CD4-positive, CD25-positive, alpha-beta regulatory T cell (primary cell): ENCODE data around the gene ARHGEF6. TPM values are rescaled to one million over a fixed set of nuclear protein-coding genes. Genes with fewer than 3 reads are reported as not detected.
"Not testable (repeated sequence)": the region's sequence is repeated elsewhere in the genome, so short reads cannot be mapped to it uniquely, and the experiment has no call there.

Experiments
- ATAC-seq, 2 donors: fragments of 150-1000 bp; cut with Tn5 transposase; one replicate each; pipeline ENCODE4 v1.10.0; 2021; ENCODE audit warnings: low read depth in 2 of 2, moderate number of reproducible peaks in 2 of 2, moderate library complexity in 1 of 2
- DNase-seq, 3 donors: peaks; one replicate each; pipeline versions ENCODE4 v3.0.0 to v3.0.0-alpha.2; 2012 to 2022; ENCODE audit warnings: mixed read lengths in 1 of 3
- H3K27ac ChIP-seq: one replicate; pipeline ENCODE4 v1.7.0; 2013; ENCODE audit warnings: mild to moderate bottlenecking, low read length; ENCODE audit not compliant: insufficient read depth, poor library complexity, severe bottlenecking
- H3K27me3 ChIP-seq: one replicate; pipeline ENCODE4 v1.7.0; 2013; ENCODE audit warnings: low read length; ENCODE audit not compliant: control insufficient read depth, insufficient read depth
- H3K36me3 ChIP-seq: one replicate; pipeline ENCODE4 v1.7.0; 2013; ENCODE audit warnings: mild to moderate bottlenecking, low read length, moderate library complexity; ENCODE audit not compliant: control insufficient read depth, insufficient read depth
- H3K4me1 ChIP-seq: 2 replicates; pipeline ENCODE4 v1.7.0; 2013; ENCODE audit warnings: mild to moderate bottlenecking, low read length; ENCODE audit not compliant: insufficient read depth, control insufficient read depth, poor library complexity, severe bottlenecking
- H3K4me3 ChIP-seq: one replicate; pipeline ENCODE4 v1.7.0; 2013; ENCODE audit warnings: low read depth, mild to moderate bottlenecking, low read length, moderate library complexity
- H3K9me3 ChIP-seq, 2 experiments: 1 replicate in 1 of 2; 2 replicates in 1 of 2; pipeline ENCODE4 v1.7.0; 2013; ENCODE audit warnings: low read length in 2 of 2, mild to moderate bottlenecking in 1 of 2, moderate library complexity in 1 of 2; ENCODE audit not compliant: control insufficient read depth in 2 of 2
- H3K27ac Mint-ChIP-seq, 3 donors: one replicate each; pipeline ENCODE4 v1.8.0; 2020 to 2022; ENCODE audit warnings: mild to moderate bottlenecking in 3 of 3, mixed read lengths in 3 of 3, moderate library complexity in 2 of 3
- H3K27me3 Mint-ChIP-seq: one replicate; pipeline ENCODE4 v1.8.0; 2022; ENCODE audit warnings: mild to moderate bottlenecking, mixed read lengths
- H3K36me3 Mint-ChIP-seq: one replicate; pipeline ENCODE4 v1.8.0; 2020; ENCODE audit warnings: mixed read lengths
- H3K4me1 Mint-ChIP-seq, 4 donors: one replicate each; pipeline ENCODE4 v1.8.0; 2020 to 2022; ENCODE audit warnings: mixed read lengths in 4 of 4, mild to moderate bottlenecking in 1 of 4
- H3K4me3 Mint-ChIP-seq, 4 donors: one replicate each; pipeline ENCODE4 v1.8.0; 2020 to 2022; ENCODE audit warnings: mild to moderate bottlenecking in 4 of 4, mixed read lengths in 4 of 4, moderate library complexity in 3 of 4
- H3K9me3 Mint-ChIP-seq, 7 donors: one replicate each; pipeline ENCODE4 v1.8.0; 2020 to 2022; ENCODE audit warnings: mixed read lengths in 7 of 7, mild to moderate bottlenecking in 3 of 7, moderate library complexity in 2 of 7
- polyA plus RNA-seq, 4 donors: library from polyadenylated mRNA; unstranded; fragments of 300-500 nt; fragmentation: Illumina TruSeq; gene quantifications; one replicate each; pipeline ENCODE4 v1.2.3, GENCODE V29; 2021
- total RNA-seq: library from RNA; stranded (reverse); gene quantifications from one replicate; pipeline ENCODE4 v1.2.3, GENCODE V29; 2022

ARHGEF6 gene
- total and polyA plus RNA-seq, 5 donors from 2014 or later = 83.0 to 111 (median 87.8) TPM

- Mint-ChIP-seq H3K27me3 (no peaks in the 10 kb centered on the region), H3K36me3 (no peaks in the 10 kb centered on the region), H3K27ac (no peak overlapping the region), H3K9me3 (peaks cover 0 to 1% (median 0%) of the 10 kb centered on the region in 7 donors), H3K4me1 (peaks cover 0 to 11% (median 7%) of the 10 kb centered on the region in 4 donors), H3K4me3 (no peak overlapping the region)
- Histone ChIP-seq H3K9me3 (no peaks in the 10 kb centered on the region), H3K4me3 (no peak overlapping the region), H3K4me1 (peaks cover 4% of the 10 kb centered on the region), H3K27ac (no peak overlapping the region), H3K27me3 (no peaks in the 10 kb centered on the region), H3K36me3 (no peaks in the 10 kb centered on the region)
- ATAC-seq (no peak), DNase-seq (no peak)
These were observed 21.8 kb upstream of the ARHGEF6 start for GRCh38 chrX:136802515-136802914.

- H3K4me1 Mint-ChIP-seq = peaks cover 5 to 11% (median 7%) of the 10 kb centered on the region in 4 donors
- Histone ChIP-seq H3K27me3 (no peaks in the 10 kb centered on the region), H3K4me3 (no peak overlapping the region), H3K36me3 (no peaks in the 10 kb centered on the region), H3K9me3 (no peaks in the 10 kb centered on the region), H3K27ac (no peak overlapping the region), H3K4me1 (peaks cover 4% of the 10 kb centered on the region)
- H3K36me3 Mint-ChIP-seq = no peaks in the 10 kb centered on the region
- ATAC-seq (no peak), DNase-seq (no peak)
- peak overlapping the region in 1 of 4 donors; percentile 13 for H3K4me3 Mint-ChIP-seq
- no peaks in the 10 kb centered on the region for H3K27me3 Mint-ChIP-seq
- peaks cover 0 to 3% (median under 1%) of the 10 kb centered on the region in 7 donors for H3K9me3 Mint-ChIP-seq
- H3K27ac Mint-ChIP-seq = no peak overlapping the region
These were observed 17.1 kb upstream of the ARHGEF6 start for GRCh38 chrX:136797787-136798186.

- H3K36me3 Mint-ChIP-seq, H3K4me1 ChIP-seq, H3K9me3 ChIP-seq, H3K4me3 Mint-ChIP-seq, ATAC-seq, H3K27me3 ChIP-seq, H3K27me3 Mint-ChIP-seq, H3K27ac Mint-ChIP-seq, H3K4me3 ChIP-seq, H3K36me3 ChIP-seq, H3K9me3 Mint-ChIP-seq, DNase-seq, H3K27ac ChIP-seq: not testable (repeated sequence)
- H3K4me1 Mint-ChIP-seq = peaks cover 5 to 11% (median 6%) of the 10 kb centered on the region in 4 donors
These were observed 14.4 kb upstream of the ARHGEF6 start for GRCh38 chrX:136795132-136795531.

GRCh38 chrX:136794660-136795059 lies 13.9 kb upstream of the ARHGEF6 start:
- H3K36me3 ChIP-seq, H3K27ac Mint-ChIP-seq, H3K27me3 Mint-ChIP-seq, H3K27ac ChIP-seq, H3K4me3 ChIP-seq, H3K9me3 ChIP-seq, H3K4me1 ChIP-seq, H3K27me3 ChIP-seq, H3K36me3 Mint-ChIP-seq, H3K4me3 Mint-ChIP-seq, ATAC-seq, DNase-seq, H3K9me3 Mint-ChIP-seq: not testable (repeated sequence)
- peaks cover 4 to 11% (median 5%) of the 10 kb centered on the region in 4 donors for H3K4me1 Mint-ChIP-seq

GRCh38 chrX:136794080-136794479 lies 13.3 kb upstream of the ARHGEF6 start:
- no peak for ATAC-seq
- Mint-ChIP-seq H3K4me3 (no peak overlapping the region), H3K4me1 (peaks cover 4 to 11% (median 5%) of the 10 kb centered on the region in 4 donors)

GRCh38 chrX:136789856-136790255 lies 9.1 kb upstream of the ARHGEF6 start:
- ATAC-seq = no peak
- Mint-ChIP-seq H3K27me3 (no peaks in the 10 kb centered on the region), H3K36me3 (no peaks in the 10 kb centered on the region), H3K4me1 (peaks cover 0 to 5% (median 0%) of the 10 kb centered on the region in 4 donors), H3K9me3 (peaks cover 0 to 3% (median under 1%) of the 10 kb centered on the region in 7 donors), H3K27ac (no peak overlapping the region), H3K4me3 (no peak overlapping the region)
- Histone ChIP-seq H3K36me3 (no peaks in the 10 kb centered on the region), H3K27me3 (no peaks in the 10 kb centered on the region), H3K4me3 (no peak overlapping the region), H3K27ac (no peak overlapping the region), H3K4me1 (no peaks in the 10 kb centered on the region), H3K9me3 (no peaks in the 10 kb centered on the region)
- DNase-seq = no peak

More at GRCh38 chrX:136794080-136794479, 13.3 kb upstream of the ARHGEF6 start:
- Histone ChIP-seq H3K27ac (no peak overlapping the region), H3K27me3 (no peaks in the 10 kb centered on the region), H3K9me3 (no peaks in the 10 kb centered on the region), H3K36me3 (no peaks in the 10 kb centered on the region), H3K4me3 (no peak overlapping the region), H3K4me1 (peaks cover 4% of the 10 kb centered on the region)
- no peaks in the 10 kb centered on the region for H3K36me3 Mint-ChIP-seq
- H3K27ac Mint-ChIP-seq = no peak overlapping the region
- DNase-seq = no peak
- H3K9me3 Mint-ChIP-seq = peaks cover 0 to 3% (median 1%) of the 10 kb centered on the region in 7 donors
- no peaks in the 10 kb centered on the region for H3K27me3 Mint-ChIP-seq

- DNase-seq (no peak), ATAC-seq (no peak)
- H3K36me3 Mint-ChIP-seq = no peaks in the 10 kb centered on the region
- no peaks in the 10 kb centered on the region for H3K9me3 Mint-ChIP-seq
- peaks cover 19% of the 10 kb centered on the region for H3K4me1 ChIP-seq
- H3K4me3 ChIP-seq = no peak overlapping the region
- H3K4me3 Mint-ChIP-seq = peak overlapping the region in 1 of 4 donors; percentile 30
- H3K36me3 ChIP-seq = no peaks in the 10 kb centered on the region
- no peaks in the 10 kb centered on the region for H3K27me3 Mint-ChIP-seq
- peak overlapping the region; percentile 12 to 52 (median 37) for H3K27ac Mint-ChIP-seq
- H3K4me1 Mint-ChIP-seq = peaks cover 4 to 34% (median 20%) of the 10 kb centered on the region in 4 donors
- no peak overlapping the region for H3K27ac ChIP-seq
- no peaks in the 10 kb centered on the region for H3K27me3 ChIP-seq
- no peaks in the 10 kb centered on the region for H3K9me3 ChIP-seq
These were observed 3.5 kb upstream of the ARHGEF6 start for GRCh38 chrX:136784231-136784630.

GRCh38 chrX:136783159-136783558 lies 2.4 kb upstream of the ARHGEF6 start:
- peak overlapping the region in 2 of 3 donors; percentile 12 to 26 for H3K27ac Mint-ChIP-seq
- no peak overlapping the region for H3K4me3 ChIP-seq
- ATAC-seq = no peak
- peaks cover 2% of the 10 kb centered on the region for H3K36me3 ChIP-seq
- H3K27me3 ChIP-seq = no peaks in the 10 kb centered on the region
- H3K36me3 Mint-ChIP-seq = no peaks in the 10 kb centered on the region
- H3K9me3 ChIP-seq = no peaks in the 10 kb centered on the region
- peaks cover 4 to 36% (median 20%) of the 10 kb centered on the region in 4 donors for H3K4me1 Mint-ChIP-seq
- H3K4me1 ChIP-seq = peaks cover 23% of the 10 kb centered on the region
- no peaks in the 10 kb centered on the region for H3K27me3 Mint-ChIP-seq
- no peak overlapping the region for H3K27ac ChIP-seq
- no peak for DNase-seq
- H3K9me3 Mint-ChIP-seq = no peaks in the 10 kb centered on the region
- peak overlapping the region in 1 of 4 donors; percentile 2 for H3K4me3 Mint-ChIP-seq
